Activated CD8-positive, alpha-beta memory T cell treated with anti-CD3 and anti-CD28 coated beads for 1 hour (primary cell): Measurements from ENCODE around the gene APMAP.

Source experiments
- DNase-seq, 2 donors: peaks; one replicate each; pipeline ENCODE4 v3.0.0-alpha.2; 2020; ENCODE audit warnings: low read depth in 1 of 2; ENCODE audit errors: extremely low read depth in 1 of 2

Gene APMAP

GRCh38 chr20:24991897-24992486, 559 bp downstream of the APMAP start:
- no peak for DNase-seq

DNA sequence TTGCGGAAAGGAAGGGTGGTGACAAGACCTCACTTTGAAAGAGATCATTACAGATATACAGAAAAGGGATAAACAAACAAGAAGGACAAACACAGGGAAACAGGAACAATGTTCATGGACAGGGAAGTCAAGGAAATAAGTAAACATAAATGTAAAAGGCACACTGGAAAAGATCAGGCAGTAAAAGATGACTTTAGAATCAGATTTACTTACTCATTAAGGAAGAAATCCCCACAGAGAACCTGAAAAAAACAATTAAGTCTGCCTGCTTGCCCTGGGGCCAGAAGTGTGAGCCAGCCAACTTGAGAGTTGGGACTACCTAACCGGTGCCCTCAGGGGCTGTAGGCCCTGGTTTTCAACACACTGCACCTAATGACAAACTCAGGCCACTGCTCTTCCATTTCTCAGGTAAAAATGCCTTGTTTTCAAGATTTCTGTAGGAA, 1.7 kb downstream of the APMAP start:
- DNase-seq, result no peak

GRCh38 chr20:24989162-24989561, 3.4 kb downstream of the APMAP start:
- no peak for DNase-seq

DNA sequence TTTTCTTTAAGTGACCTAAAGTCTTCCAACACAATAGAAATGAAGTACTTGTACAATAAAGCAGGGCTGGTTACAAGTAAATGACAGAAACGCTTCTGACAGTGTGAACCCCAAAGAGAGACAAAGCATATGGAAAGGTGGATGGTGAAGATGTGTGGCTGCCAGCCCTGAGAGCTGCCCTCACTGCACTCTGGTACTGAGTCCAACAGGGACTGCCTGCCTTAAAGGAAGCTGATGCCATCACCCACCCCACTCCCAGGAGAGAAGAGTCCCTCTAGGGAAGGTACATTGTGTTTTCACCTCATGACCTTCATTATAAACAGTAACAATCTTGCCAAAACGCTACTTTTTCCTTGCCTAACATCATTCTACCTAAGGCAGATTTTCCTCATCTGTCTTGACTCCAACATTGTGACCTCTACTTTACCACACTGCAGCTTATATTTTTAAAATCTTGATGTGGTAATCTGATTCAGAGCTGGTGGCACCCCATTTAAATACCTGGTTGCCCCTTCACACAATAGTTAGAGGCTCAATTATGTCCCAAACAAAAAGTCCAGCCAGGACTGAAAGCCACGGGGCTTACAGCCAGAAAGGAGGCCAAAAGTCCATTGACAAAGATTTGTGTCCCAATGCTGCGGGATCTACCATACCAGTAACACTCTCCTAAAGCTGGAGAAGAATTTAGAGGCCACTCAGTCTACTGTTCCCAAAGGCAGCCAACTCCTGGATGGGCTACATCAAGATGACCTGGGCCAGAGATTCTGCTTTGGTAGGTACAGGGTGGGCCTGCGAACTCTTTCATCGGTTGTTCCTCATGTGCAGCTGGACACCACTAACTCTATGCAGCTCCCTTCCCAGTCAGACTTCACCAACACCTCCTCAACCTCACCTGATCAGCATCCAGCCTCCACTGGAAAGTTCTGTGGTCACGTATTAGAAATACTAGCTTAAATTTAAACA, 4.4 kb downstream of the APMAP start:
- DNase-seq, result no peak

GRCh38 chr20:24987244-24987643, 5.3 kb downstream of the APMAP start:
- no peak for DNase-seq

GRCh38 chr20:24986436-24987015, 6.0 kb downstream of the APMAP start:
- DNase-seq, result no peak

DNA sequence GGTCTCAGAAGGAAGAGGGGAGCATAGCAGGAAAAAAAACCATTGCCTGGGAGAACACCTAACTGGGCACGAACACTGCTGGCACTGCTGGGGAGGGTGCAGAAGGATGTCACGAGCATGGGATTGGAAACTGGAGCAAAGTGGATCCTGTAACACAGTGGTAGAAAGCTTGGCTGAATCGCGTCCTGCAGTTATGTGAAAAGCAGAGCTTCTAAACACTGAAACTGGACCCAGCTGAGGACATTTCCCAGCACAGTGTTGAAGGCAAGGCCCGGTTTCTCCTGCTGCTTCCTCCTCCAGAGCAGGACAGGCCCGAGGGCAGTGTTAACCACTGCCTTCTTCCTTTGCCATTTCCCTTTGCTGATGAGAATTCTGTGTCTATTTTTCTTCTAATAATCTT, 6.7 kb downstream of the APMAP start:
- no peak for DNase-seq

DNA sequence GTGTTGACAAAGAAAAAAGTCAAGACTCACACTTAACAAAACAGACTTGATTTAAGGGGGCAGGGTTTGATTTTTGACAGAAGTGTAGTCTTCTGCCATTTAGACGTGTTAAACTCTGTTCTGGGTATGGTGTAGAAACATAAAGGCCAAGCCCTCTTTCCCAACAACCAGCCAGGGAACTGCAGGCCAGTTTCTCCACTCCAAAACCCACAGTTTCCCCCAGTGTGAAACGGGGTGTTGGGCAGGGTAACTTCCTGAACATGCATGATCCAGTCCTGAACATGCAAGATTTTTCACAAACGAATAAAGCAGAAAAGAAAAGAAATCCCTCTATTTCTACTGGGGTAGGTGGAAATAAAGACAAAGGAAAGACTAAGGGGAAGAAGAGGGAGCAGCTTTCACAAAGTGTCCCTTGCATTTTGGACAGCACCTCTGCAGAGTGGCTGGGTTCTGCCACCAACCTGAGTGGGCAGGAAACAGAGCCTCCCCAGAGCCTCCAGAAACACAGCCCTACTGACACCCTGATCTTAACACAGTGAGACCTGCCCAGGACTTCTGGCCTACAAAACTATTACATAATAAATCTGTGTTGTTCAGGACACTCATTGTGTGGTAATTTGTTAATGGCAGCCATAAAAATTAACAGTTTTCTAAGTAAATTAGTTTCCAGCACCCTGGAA, 7.5 kb downstream of the APMAP start:
- no peak for DNase-seq

GRCh38 chr20:24983896-24984295, 8.7 kb downstream of the APMAP start:
- no peak for DNase-seq

DNA sequence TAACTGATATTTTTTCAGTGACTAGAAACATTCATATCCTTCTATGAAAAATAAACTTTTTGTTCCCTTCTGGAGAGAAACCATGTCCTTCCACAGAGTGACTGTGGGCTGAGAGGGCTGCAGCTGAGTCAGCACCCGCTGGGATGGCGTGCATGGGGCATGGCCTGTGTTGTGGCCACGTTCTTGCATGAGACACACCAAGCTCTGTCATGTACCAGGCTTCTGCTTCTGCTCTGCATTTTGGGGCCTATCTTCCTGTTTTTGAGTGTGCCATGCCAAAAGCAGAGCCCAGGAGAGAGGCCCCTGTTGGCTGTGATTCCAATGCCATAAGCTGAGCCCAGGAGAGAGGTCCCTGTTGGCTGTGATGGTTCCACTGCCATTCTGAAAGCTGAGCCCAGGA, 10.8 kb downstream of the APMAP start:
- no peak for DNase-seq

GRCh38 chr20:24981282-24981681, 11.3 kb downstream of the APMAP start:
- DNase-seq, result no peak

- no peak for DNase-seq
These were observed 12.1 kb downstream of the APMAP start for GRCh38 chr20:24980291-24981053.

DNA sequence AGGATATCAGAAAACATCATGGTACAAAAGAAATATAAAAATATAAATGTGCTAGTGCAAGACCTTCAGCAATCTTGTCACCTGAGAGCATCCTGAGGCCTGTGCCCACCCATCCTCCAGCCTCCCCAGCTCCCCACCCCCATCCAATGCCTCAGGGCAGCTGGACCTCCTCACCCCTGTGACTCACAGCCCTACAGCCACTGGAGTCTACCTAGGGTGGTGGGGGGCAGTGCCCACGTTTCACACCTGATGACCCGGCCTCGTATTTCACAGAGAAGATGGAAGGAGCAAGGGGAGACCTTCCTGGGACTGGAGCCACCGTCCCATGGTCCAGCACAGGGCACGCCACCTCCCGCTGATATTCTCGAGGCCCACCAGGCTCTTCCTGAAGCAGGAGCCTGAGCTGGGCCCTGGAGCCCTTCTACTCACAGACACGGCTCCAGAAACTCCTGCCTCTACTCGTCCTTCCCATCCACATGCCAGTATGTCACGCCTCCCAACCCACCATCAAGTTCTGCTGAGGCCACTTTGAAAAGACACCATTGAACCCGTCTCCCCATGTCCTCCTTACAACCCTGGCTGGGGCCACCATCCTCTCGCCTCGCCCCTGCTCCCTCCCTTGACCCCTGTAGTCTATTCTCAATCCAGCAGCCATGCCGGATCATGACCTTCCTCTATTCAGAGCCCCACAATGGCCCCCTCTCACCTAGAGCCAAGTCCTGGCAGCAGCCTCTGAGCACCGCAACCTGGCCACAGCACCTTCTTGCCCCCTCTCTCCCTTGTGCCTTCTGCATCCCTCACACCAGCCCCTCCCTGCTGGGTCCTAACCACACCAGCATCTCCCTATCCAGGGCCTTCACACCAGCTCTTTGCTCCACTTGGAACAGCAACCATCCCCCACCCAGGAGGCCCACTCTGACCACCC, 13.3 kb downstream of the APMAP start:
- no peak for DNase-seq

DNA sequence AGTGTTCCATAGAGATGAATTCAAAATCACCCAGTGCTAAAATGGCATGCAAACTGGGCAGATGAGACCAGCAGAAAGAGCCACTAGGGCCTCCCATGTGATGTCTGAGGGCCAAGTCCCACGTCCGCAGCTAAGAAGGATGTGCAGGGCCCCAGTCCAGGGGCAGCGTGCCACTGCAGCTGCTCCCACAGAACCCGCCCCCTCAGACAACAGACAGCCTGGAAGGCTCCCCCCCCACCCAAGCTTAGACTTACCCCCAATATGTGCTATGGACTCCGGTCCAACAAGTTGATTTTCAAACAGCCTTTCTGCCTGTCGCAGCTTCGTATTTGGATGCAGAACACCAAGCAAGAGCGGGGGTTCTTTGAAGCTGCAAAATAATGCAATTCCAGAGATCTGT, 14.0 kb downstream of the APMAP start:
- DNase-seq, result no peak

- no peak for DNase-seq
These were observed 14.8 kb downstream of the APMAP start for GRCh38 chr20:24977797-24978196.

DNA sequence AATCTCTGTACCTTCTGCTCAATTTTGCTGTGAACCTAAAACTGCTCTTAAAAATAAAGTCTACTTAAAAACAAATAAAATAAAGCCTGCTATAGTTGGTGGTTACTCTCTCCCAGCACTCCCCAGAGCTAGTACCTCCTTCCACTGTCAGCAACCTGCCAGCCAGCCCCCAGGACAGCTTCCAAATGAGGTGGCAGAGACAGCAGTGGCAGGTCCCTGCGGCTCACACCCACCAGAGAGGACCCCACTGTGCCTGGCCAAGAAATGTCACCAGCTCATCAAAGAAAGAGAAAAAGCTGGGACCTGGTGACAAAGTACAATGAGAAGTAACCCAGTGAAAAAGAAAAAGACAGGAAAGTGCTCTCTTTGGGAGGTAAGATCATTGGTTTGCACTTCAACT, 15.2 kb downstream of the APMAP start:
- DNase-seq, result no peak

DNA sequence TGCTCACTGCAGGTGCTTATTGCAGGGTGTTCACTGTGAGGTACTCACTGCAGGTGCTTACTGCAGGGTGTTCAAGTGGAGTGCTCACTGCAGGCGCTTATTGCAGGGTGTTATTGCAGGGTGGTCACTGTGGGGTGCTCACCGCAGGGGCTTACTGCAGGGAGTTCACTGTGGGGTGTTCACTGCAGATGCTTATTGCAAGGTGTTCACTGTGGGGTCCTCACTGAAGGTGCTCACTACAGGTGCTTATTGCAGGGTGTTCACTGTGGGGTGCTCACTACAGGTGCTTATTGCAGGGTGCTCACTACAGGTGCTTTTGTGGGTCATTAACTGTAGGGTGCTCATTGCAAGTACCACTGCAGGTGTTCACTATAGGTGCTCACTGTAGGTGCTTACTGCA, 20.2 kb downstream of the APMAP start:
- no peak for DNase-seq

- no peak for DNase-seq
These were observed 21.0 kb downstream of the APMAP start for GRCh38 chr20:24971376-24972101.

DNA sequence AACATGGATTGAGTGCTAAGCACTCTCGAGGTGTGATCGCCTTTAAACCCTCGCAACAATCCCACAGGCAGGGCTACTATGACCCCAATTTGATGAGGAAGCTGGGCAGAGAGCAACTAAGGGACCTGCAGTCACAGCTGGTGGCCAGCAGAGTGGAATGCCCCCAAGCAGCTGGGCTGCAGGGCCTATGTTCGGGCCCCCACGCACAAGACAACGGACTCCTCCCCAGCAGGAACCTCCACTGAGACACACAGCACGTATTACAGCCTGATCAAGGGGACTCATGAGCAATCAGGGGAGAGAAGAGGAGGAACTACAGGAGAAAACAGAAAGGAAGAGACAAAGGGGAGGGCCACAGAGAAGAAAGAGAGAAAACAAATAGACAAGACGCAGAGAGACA, 21.8 kb downstream of the APMAP start:
- no peak for DNase-seq
